Vagina (tissue), 2 donors: ENCODE measurements around the gene UMPS. TPM values are rescaled to one million over a fixed set of nuclear protein-coding genes. Genes with fewer than 3 reads are reported as not detected.
"Not testable (repeated sequence)": the region's sequence is repeated elsewhere in the genome, so short reads cannot be mapped to it uniquely, and the experiment has no call there.

Source experiments
- DNase-seq, 2 donors: peaks; one replicate each; pipeline ENCODE4 v3.0.0-alpha.2; 2017; ENCODE audit errors: extremely low spot score in 2 of 2
- H3K27ac ChIP-seq: fragments of 200-600 bp; sonication (generic); one replicate; pipeline ENCODE4 v1.5.1; 2019
- H3K27me3 ChIP-seq: fragments of 200-600 bp; sonication (generic); one replicate; pipeline ENCODE4 v1.5.1; 2019
- H3K36me3 ChIP-seq, 2 donors: fragments of 200-600 bp; sonication (generic); one replicate each; pipeline ENCODE4 v1.5.1; 2017 to 2019
- H3K4me1 ChIP-seq: fragments of 200-600 bp; sonication (generic); one replicate; pipeline ENCODE4 v1.5.1; 2019
- H3K4me3 ChIP-seq, 2 donors: fragments of 200-600 bp; sonication (generic); 1 replicate in 1 of 2; 2 replicates in 1 of 2; pipeline ENCODE4 v1.5.1; 2016 to 2019
- H3K9me3 ChIP-seq: fragments of 200-600 bp; sonication (generic); one replicate; pipeline ENCODE4 v1.5.1; 2019
- POLR2A ChIP-seq, 2 donors: fragments of 450-650 bp; IDR thresholded peaks; one replicate each; pipeline ENCODE4 v1.6.1; 2017; ENCODE audit warnings: antibody characterized with exemption in 2 of 2, mild to moderate bottlenecking in 2 of 2, moderate library complexity in 2 of 2
- POLR2AphosphoS5 ChIP-seq, 2 donors: sonication (generic); formaldehyde crosslinking; IDR thresholded peaks; one replicate each; pipeline ENCODE4 v1.9.0; 2017; ENCODE audit warnings: antibody characterized with exemption in 2 of 2, mild to moderate bottlenecking in 2 of 2, low read depth in 1 of 2; ENCODE audit not compliant: insufficient read depth in 1 of 2
- intact Hi-C: fragments of 100-400 bp; cut with DNase I; formaldehyde crosslinking; loops from one replicate; pipeline ENCODE4 v1.15.1; 2023
- total RNA-seq: library from RNA; depleted of rRNA; stranded (reverse); fragments of >200 nt; gene quantifications from one replicate; pipeline ENCODE4 v1.2.3, GENCODE V29; 2016
- TF ChIP-seq, protein P1 (sequence below), 3 experiments: fragments of 450-650 bp in 2 of 3; fragments of 200-600 bp in 1 of 3; sonication (generic) in 1 of 3; IDR thresholded peaks; one replicate each; pipeline ENCODE4 v1.5.1; 2017 to 2019; ENCODE audit warnings: antibody characterized with exemption in 3 of 3, mild to moderate bottlenecking in 2 of 3, moderate library complexity in 2 of 3

UMPS gene
- total RNA-seq, 1 donor from 2014 or later: 13.3 TPM

DNA sequence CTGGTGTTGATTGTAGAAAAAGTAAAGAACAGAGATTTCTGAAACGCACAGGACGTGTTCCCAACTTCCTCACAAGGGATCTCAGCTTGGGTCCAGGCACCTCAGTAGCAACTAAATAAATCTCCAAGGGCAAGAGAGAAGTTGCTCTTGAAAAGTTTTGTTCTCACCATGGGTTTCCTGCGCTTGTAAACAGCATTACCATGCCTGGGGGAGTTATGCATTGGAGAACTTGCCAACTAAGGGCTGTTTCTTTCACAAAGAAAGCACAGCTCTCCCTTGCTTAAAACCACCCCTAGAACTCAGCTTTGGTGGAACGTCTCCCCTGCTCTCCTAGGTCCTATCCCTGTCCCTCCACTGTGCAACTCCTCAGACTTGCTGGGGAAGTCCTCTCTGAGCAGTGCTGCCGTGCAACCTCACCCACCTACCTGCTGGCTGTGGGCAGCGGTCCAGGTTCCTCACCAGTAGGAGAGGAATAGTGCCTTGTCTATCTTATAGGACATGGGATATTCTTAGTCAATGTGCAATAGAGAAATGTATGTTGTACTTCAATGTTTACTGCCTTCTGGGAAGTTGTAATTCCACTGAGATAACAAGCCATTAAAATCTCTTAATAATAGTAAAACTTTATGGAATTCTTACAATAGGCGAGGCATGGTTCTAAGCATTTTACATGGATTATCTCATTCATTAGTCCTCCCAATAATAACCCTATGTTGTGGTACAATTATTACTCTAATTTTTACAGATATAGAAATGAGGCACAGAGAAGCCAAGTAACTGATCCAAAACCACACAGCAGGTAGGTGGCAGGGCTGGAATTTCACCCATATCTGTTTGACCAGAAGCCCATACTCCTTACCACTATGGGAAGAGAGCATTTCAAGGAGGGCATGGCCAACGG lies 51.5 kb downstream of the UMPS start:
- Histone ChIP-seq H3K4me1 (peaks cover 61% of the 10 kb centered on the region), H3K4me3 (no peak overlapping the region), H3K9me3 (no peaks in the 10 kb centered on the region), H3K27ac (peak overlapping the region; percentile 86), H3K27me3 (no peaks in the 10 kb centered on the region), H3K36me3 (no peaks in the 10 kb centered on the region)
- TF ChIP-seq POLR2A (IDR thresholded peaks at IDR 0.05) (no peak), POLR2AphosphoS5 (IDR thresholded peaks at IDR 0.05; ENCODE audit: insufficient read depth in 1 of 2, low read depth in 1 of 2) (no peak)
- TF ChIP-seq, protein P1, sequence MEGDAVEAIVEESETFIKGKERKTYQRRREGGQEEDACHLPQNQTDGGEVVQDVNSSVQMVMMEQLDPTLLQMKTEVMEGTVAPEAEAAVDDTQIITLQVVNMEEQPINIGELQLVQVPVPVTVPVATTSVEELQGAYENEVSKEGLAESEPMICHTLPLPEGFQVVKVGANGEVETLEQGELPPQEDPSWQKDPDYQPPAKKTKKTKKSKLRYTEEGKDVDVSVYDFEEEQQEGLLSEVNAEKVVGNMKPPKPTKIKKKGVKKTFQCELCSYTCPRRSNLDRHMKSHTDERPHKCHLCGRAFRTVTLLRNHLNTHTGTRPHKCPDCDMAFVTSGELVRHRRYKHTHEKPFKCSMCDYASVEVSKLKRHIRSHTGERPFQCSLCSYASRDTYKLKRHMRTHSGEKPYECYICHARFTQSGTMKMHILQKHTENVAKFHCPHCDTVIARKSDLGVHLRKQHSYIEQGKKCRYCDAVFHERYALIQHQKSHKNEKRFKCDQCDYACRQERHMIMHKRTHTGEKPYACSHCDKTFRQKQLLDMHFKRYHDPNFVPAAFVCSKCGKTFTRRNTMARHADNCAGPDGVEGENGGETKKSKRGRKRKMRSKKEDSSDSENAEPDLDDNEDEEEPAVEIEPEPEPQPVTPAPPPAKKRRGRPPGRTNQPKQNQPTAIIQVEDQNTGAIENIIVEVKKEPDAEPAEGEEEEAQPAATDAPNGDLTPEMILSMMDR (IDR thresholded peaks at IDR 0.05): no peak
- DNase-seq: no peak
- intact Hi-C loops: loop anchor here (5.0 kb wide), 1 partner anchor 106 kb away; the partner anchor contains the start of gene ITGB5

GRCh38 chr3:124782377-124782712 lies 52.1 kb downstream of the UMPS start:
- intact Hi-C loops: loop anchor here (5.0 kb wide), 1 partner anchor 105 kb away; the partner anchor contains the start of gene ITGB5
- H3K9me3 ChIP-seq, H3K27me3 ChIP-seq, H3K4me3 ChIP-seq, DNase-seq, H3K36me3 ChIP-seq: not testable (repeated sequence)
- Histone ChIP-seq H3K27ac (peak overlapping the region; percentile 86), H3K4me1 (peaks cover 68% of the 10 kb centered on the region)

DNA sequence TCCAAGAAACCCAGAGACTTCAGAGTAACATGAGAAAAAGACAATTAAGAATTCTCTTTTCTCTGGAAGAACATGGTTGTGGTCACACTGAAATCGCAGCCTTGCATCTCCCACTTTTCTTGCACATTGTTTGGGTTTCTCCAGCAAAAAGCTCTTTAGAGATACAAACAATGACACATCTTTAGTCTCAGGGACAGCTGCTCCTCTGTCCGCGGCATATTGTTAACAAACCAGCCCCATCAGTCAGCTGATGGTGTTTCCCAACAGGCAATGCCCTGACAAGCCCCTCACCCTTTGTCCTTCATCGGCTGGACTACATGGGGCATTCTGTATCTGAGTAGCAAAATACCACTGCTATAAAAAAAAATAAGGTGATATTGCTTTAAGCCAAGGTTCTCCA lies 53.4 kb downstream of the UMPS start:
- H3K36me3 ChIP-seq: no peaks in the 10 kb centered on the region
- no peak for DNase-seq
- H3K4me3 ChIP-seq: no peak overlapping the region
- H3K27me3 ChIP-seq: no peaks in the 10 kb centered on the region
- no peaks in the 10 kb centered on the region for H3K9me3 ChIP-seq
- intact Hi-C loops: loop anchor here (5.0 kb wide), 1 partner anchor 104 kb away; the partner anchor contains the start of gene ITGB5
- H3K27ac ChIP-seq: peak overlapping the region; percentile 84
- TF ChIP-seq POLR2AphosphoS5 (IDR thresholded peaks at IDR 0.05; ENCODE audit: insufficient read depth in 1 of 2, low read depth in 1 of 2): no peak
- no peak for TF ChIP-seq POLR2A (IDR thresholded peaks at IDR 0.05)
- TF ChIP-seq, protein P1 (IDR thresholded peaks at IDR 0.05): no peak
- peaks cover 68% of the 10 kb centered on the region for H3K4me1 ChIP-seq

- H3K27me3 ChIP-seq: no peaks in the 10 kb centered on the region
- H3K36me3 ChIP-seq: no peaks in the 10 kb centered on the region
- peak overlapping the region; percentile 84 for H3K27ac ChIP-seq
- H3K9me3 ChIP-seq: no peaks in the 10 kb centered on the region
- no peak for DNase-seq
- no peak overlapping the region for H3K4me3 ChIP-seq
- peaks cover 60% of the 10 kb centered on the region for H3K4me1 ChIP-seq
- intact Hi-C loops: loop anchor here (5.0 kb wide), 1 partner anchor 102 kb away; the partner anchor contains the start of gene ITGB5
- no peak for TF ChIP-seq POLR2A (IDR thresholded peaks at IDR 0.05)
- TF ChIP-seq, protein P1 (IDR thresholded peaks at IDR 0.05): no peak
- TF ChIP-seq POLR2AphosphoS5 (IDR thresholded peaks at IDR 0.05; ENCODE audit: insufficient read depth in 1 of 2, low read depth in 1 of 2): no peak
These were observed 54.6 kb downstream of the UMPS start for GRCh38 chr3:124784686-124785382.

DNA sequence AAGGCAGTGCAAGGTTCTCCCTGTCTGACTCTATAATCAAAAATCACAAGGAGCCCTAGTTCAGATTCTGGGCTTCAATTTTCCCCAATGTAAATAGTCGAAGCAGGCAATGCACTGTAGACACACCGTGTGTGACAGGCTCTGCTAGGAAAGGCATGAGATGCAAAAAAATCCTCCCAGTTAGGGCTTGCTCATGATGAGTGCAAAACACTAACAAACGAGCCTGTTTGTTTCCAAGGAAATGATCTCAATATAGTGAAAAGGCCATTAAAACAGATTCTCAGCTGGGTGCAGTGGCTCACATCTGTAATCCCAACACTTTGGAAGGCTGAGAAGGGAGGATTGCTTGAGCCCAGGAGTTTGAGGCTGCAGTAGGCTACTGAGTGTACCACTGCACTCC lies 55.7 kb downstream of the UMPS start:
- TF ChIP-seq, protein P1 (IDR thresholded peaks at IDR 0.05): no peak
- no peak for TF ChIP-seq POLR2A (IDR thresholded peaks at IDR 0.05)
- H3K9me3 ChIP-seq: no peaks in the 10 kb centered on the region
- no peaks in the 10 kb centered on the region for H3K36me3 ChIP-seq
- intact Hi-C loops: no loop called here
- no peaks in the 10 kb centered on the region for H3K27me3 ChIP-seq
- H3K27ac ChIP-seq: peak overlapping the region; percentile 84
- DNase-seq: no peak
- no peak overlapping the region for H3K4me3 ChIP-seq
- H3K4me1 ChIP-seq: peaks cover 56% of the 10 kb centered on the region
